ENCODE data around the gene SLC25A33.

SLC25A33 gene

GRCh38 chr1:9629445-9630201, 90.4 kb downstream of the SLC25A33 start:
- no peak for DNase-seq (ENCODE audit: insufficient read length, low spot score)
- no peak for TF ChIP-seq CTCF (IDR thresholded peaks at IDR 0.05; ENCODE audit: insufficient read depth, missing control alignments)
- no peak for FAIRE-seq

- DNase-seq (ENCODE audit: insufficient read length, low spot score), result no peak
- FAIRE-seq, result no peak
- no peak for TF ChIP-seq CTCF (IDR thresholded peaks at IDR 0.05; ENCODE audit: insufficient read depth, missing control alignments)
Observed at GRCh38 chr1:9630331-9631111, 91.3 kb downstream of the SLC25A33 start.

- TF ChIP-seq CTCF (IDR thresholded peaks at IDR 0.05; ENCODE audit: insufficient read depth, missing control alignments), result no peak
- FAIRE-seq (no peak), DNase-seq (ENCODE audit: insufficient read length, low spot score) (no peak)
Observed at GRCh38 chr1:9631613-9632012, 92.3 kb downstream of the SLC25A33 start.

GRCh38 chr1:9633493-9633892, 94.2 kb downstream of the SLC25A33 start:
- no peak for DNase-seq (ENCODE audit: insufficient read length, low spot score)
- no peak for TF ChIP-seq CTCF (IDR thresholded peaks at IDR 0.05; ENCODE audit: insufficient read depth, missing control alignments)
- FAIRE-seq, result no peak

- FAIRE-seq (no peak), DNase-seq (ENCODE audit: insufficient read length, low spot score) (no peak)
- no peak for TF ChIP-seq CTCF (IDR thresholded peaks at IDR 0.05; ENCODE audit: insufficient read depth, missing control alignments)
Observed at GRCh38 chr1:9634582-9634981, 95.3 kb downstream of the SLC25A33 start.

Measured in D721Med (cell line).